ENCODE measurements around the gene RNF220.
"Not testable (repeated sequence)": the region's sequence is repeated elsewhere in the genome, so short reads cannot be mapped to it uniquely, and the experiment has no call there.

The RNF220 gene

GRCh38 chr1:44553771-44554170 is 148.7 kb downstream of the RNF220 start:
- peak; percentile 63 for DNase-seq

DNA sequence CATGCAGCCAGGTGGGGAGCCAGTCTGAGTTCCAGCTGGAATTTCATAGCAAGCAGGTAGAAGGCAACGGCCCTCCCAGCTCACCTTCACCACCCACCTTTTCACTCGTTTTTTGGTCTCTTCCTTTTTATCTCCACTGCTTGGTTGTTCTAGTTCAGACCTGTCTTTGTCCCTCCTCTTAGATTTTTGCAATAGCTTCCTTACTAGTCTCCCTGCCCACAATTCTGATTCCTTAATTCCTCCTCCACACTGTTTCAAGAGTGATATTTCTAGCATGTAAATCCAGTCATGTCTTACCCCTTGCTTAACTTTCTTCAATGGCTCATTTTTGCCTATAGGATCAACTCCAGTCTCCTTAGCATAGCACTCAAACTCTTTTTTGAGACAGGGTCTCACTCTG is 149.7 kb downstream of the RNF220 start:
- DNase-seq, result no peak

DNA sequence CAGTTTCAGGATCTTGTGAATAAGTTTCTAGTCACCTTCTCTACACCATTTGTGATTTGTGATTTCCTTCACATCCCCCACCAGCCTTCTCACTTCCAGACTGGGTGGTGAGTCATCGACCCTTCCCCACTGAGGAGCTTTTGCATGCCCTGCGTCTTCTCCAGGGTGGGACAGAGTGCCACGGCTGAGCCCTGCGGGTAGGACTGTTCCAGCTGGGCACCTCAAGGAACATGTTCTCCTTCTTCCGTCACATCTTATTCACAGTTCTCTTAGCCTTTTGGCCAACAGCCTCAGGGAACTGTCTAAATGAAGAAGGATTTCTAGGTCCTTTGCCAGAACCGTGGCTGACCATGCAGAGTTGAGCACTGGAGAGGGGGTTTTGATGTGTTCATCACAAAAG is 152.7 kb downstream of the RNF220 start:
- peak; percentile 33 for DNase-seq

GRCh38 chr1:44558883-44559282 is 153.8 kb downstream of the RNF220 start:
- no peak for DNase-seq

DNA sequence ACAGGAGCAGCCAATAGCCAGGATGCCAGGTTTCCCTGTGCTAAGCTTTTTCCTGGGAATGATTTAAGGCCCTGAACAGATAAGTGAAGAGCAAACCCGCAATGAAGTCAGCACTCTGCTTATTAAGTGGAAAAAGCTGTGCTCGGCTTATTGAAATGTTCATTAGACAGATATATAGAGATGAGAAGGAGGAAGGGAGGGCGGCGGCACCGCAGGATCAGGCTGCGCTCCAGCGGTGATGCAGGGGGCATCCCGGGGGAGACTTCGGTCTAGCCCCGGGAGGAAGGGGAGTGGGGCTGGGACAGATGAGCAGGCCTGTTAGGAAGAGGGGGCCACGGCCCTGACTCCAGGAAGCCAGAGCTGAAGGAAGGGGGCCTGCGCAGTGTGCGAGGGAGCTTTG is 154.3 kb downstream of the RNF220 start:
- DNase-seq, result no peak

GRCh38 chr1:44559913-44560312 is 154.9 kb downstream of the RNF220 start:
- DNase-seq, result no peak

DNA sequence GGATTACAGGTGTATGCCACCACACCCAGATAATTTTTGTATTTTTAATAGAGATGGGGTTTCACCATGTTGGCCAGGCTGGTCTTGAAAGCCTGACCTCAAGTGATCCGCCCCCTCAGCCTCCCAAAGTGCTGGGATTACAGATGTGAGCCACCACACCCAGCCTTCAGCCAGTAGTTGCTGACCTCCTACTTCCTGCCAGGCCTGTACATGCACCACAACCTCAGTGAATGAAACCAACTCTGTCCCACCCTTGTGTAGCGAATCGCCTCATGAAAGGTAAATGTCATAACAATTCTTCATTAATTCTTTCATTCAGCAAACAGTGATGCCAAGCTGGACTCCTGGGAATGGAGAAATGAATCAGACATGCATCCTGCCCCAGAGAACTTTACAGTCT is 155.6 kb downstream of the RNF220 start:
- not testable (repeated sequence) for DNase-seq

- DNase-seq, result no peak
Measured at GRCh38 chr1:44565259-44565750, 160.2 kb downstream of the RNF220 start.

DNA sequence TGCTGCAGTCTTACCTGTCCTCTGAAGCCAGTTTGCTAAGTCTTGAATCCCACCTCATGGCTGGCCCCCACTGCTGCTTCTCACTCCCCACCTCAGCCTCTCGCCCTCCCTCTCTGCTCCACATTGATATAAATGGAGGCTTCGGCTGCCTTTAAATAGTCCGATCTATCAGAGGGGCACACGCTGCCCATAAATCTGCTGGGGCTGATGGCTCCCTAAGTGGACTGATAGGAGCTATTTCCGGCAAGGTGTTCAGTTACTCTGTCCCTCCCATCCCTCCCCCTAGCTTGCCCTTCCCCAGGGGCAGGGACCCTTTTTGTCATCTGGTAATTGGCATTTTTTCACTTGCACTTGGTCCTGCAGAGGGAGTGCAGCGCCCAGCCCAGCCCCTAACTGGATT is 160.8 kb downstream of the RNF220 start:
- DNase-seq, result no peak

- no peak for DNase-seq
Measured at GRCh38 chr1:44566281-44567046, 161.4 kb downstream of the RNF220 start.

- no peak for DNase-seq
Measured at GRCh38 chr1:44568128-44568900, 163.3 kb downstream of the RNF220 start.

- DNase-seq, result no peak
Measured at GRCh38 chr1:44569491-44569890, 164.4 kb downstream of the RNF220 start.

- DNase-seq, result peak; percentile 17
Measured at GRCh38 chr1:44571712-44572571, 166.9 kb downstream of the RNF220 start.

DNA sequence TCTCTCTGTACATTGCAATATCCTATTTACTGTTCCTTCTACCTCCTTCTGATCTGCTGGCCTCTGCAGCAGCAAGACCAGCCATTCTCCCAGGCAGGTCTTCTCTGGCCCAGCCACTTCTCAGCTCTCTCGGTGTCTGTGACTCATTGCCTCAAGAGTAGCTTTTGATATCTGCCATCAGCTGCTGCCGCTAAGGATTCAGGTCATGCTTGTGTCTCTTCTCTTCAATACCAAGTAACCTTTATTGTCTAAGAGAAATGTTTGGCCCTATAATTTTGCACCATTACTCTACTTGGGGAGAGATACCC is 167.5 kb downstream of the RNF220 start:
- DNase-seq, result no peak

DNA sequence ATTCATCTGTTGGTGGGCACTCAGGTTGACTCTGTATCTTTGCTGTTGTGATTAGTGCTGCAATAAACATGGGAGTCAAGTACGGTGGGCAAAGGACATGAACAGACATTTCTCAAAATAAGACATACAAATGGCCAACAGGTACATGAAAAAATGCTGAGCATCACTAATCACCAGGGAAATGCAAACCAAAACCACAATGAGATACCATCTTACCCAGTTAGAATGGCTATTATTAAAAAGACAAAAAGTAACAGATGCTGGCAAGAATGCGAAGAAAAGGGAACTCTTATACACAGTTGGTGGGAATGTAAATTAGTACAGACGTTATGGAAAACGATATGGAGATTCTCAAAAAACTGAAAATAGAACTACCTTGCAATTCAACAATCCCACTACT is 170.3 kb downstream of the RNF220 start:
- DNase-seq, result no peak

- no peak for DNase-seq
Measured at GRCh38 chr1:44576456-44577150, 171.5 kb downstream of the RNF220 start.

GRCh38 chr1:44581205-44581604 is 176.2 kb downstream of the RNF220 start:
- no peak for DNase-seq

GRCh38 chr1:44584167-44584566 is 179.1 kb downstream of the RNF220 start:
- DNase-seq, result no peak

GRCh38 chr1:44585315-44585920 is 180.4 kb downstream of the RNF220 start:
- DNase-seq, result no peak

GRCh38 chr1:44587796-44588460 is 182.9 kb downstream of the RNF220 start:
- DNase-seq, result no peak

GRCh38 chr1:44588551-44589210 is 183.6 kb downstream of the RNF220 start:
- DNase-seq, result no peak
